ENCODE data around the gene PLA2G6.

- TF ChIP-seq POLR2AphosphoS5 (IDR thresholded peaks at IDR 0.05): no peak
- TF ChIP-seq, protein P1, sequence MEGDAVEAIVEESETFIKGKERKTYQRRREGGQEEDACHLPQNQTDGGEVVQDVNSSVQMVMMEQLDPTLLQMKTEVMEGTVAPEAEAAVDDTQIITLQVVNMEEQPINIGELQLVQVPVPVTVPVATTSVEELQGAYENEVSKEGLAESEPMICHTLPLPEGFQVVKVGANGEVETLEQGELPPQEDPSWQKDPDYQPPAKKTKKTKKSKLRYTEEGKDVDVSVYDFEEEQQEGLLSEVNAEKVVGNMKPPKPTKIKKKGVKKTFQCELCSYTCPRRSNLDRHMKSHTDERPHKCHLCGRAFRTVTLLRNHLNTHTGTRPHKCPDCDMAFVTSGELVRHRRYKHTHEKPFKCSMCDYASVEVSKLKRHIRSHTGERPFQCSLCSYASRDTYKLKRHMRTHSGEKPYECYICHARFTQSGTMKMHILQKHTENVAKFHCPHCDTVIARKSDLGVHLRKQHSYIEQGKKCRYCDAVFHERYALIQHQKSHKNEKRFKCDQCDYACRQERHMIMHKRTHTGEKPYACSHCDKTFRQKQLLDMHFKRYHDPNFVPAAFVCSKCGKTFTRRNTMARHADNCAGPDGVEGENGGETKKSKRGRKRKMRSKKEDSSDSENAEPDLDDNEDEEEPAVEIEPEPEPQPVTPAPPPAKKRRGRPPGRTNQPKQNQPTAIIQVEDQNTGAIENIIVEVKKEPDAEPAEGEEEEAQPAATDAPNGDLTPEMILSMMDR (IDR thresholded peaks at IDR 0.05): no peak
Measured at GRCh38 chr22:38067028-38067415, 114.6 kb downstream of the PLA2G6 start.

Data from stomach (tissue), 4 donors.